Trophoblast cell (in vitro differentiated cells and primary cell): ENCODE measurements around the gene ADAM17. TPM values are rescaled to one million over a fixed set of nuclear protein-coding genes. Genes with fewer than 3 reads are reported as not detected.

Experiments
- DNase-seq, 2 donors: peaks; one replicate each; pipeline ENCODE4 v3.0.0-alpha.2; 2016
- H2AFZ ChIP-seq: 2 replicates; pipeline ENCODE4 v1.6.1; 2013; ENCODE audit warnings: low read length, moderate library complexity, mild to moderate bottlenecking; ENCODE audit not compliant: insufficient read depth, poor library complexity
- H2AK5ac ChIP-seq: 2 replicates; pipeline ENCODE4 v1.6.1; 2013; ENCODE audit warnings: mild to moderate bottlenecking, low read length
- H2BK120ac ChIP-seq: 2 replicates; pipeline ENCODE4 v1.6.1; 2013; ENCODE audit warnings: low read length, mild to moderate bottlenecking, moderate library complexity; ENCODE audit not compliant: insufficient read depth, poor library complexity
- H2BK12ac ChIP-seq: 2 replicates; pipeline ENCODE4 v1.6.1; 2013; ENCODE audit warnings: mild to moderate bottlenecking, low read length, moderate library complexity
- H2BK5ac ChIP-seq: 2 replicates; pipeline ENCODE4 v1.6.1; 2013; ENCODE audit warnings: low read length, low read depth, moderate library complexity, mild to moderate bottlenecking; ENCODE audit not compliant: poor library complexity
- H3K14ac ChIP-seq: 2 replicates; pipeline ENCODE4 v1.6.1; 2013; ENCODE audit warnings: mild to moderate bottlenecking, low read length
- H3K18ac ChIP-seq: 2 replicates; pipeline ENCODE4 v1.6.1; 2013; ENCODE audit warnings: mild to moderate bottlenecking, low read length
- H3K23ac ChIP-seq: 2 replicates; pipeline ENCODE4 v1.6.1; 2013; ENCODE audit warnings: low read length
- H3K27ac ChIP-seq: 2 replicates; pipeline ENCODE4 v1.5.1; 2013; ENCODE audit warnings: low read depth, mild to moderate bottlenecking, inconsistent platforms, low read length, moderate library complexity
- H3K27me3 ChIP-seq: 2 replicates; pipeline ENCODE4 v1.6.1; 2013; ENCODE audit warnings: inconsistent platforms, mild to moderate bottlenecking, low read length, moderate library complexity; ENCODE audit not compliant: insufficient read depth
- H3K36me3 ChIP-seq, 2 experiments: 1 replicate in 1 of 2; 2 replicates in 1 of 2; pipeline ENCODE4 v1.6.1; 2013; ENCODE audit warnings: low read length in 2 of 2, mild to moderate bottlenecking in 2 of 2, moderate library complexity in 1 of 2; ENCODE audit not compliant: insufficient read depth in 2 of 2, control insufficient read depth in 1 of 2
- H3K4ac ChIP-seq: 2 replicates; pipeline ENCODE4 v1.6.1; 2013; ENCODE audit warnings: low read depth, mild to moderate bottlenecking, low read length, moderate library complexity
- H3K4me1 ChIP-seq, 2 experiments: 1 replicate in 1 of 2; 2 replicates in 1 of 2; pipeline ENCODE4 v1.6.1; 2013; ENCODE audit warnings: low read length in 2 of 2, mild to moderate bottlenecking in 2 of 2, moderate library complexity in 1 of 2; ENCODE audit not compliant: insufficient read depth in 2 of 2, control insufficient read depth in 1 of 2
- H3K4me2 ChIP-seq: 2 replicates; pipeline ENCODE4 v1.6.1; 2013; ENCODE audit warnings: inconsistent platforms, mild to moderate bottlenecking, low read length, moderate library complexity
- H3K4me3 ChIP-seq: 2 replicates; pipeline ENCODE4 v1.5.1; 2013; ENCODE audit warnings: mild to moderate bottlenecking, low read depth, low read length, inconsistent platforms
- H3K79me1 ChIP-seq: one replicate; pipeline ENCODE4 v1.6.1; 2013; ENCODE audit warnings: low read length
- H3K79me2 ChIP-seq: 2 replicates; pipeline ENCODE4 v1.6.1; 2013; ENCODE audit warnings: low read length, mild to moderate bottlenecking; ENCODE audit not compliant: control insufficient read depth, insufficient read depth, poor library complexity
- H3K9ac ChIP-seq: 2 replicates; pipeline ENCODE4 v1.6.1; 2013; ENCODE audit warnings: mild to moderate bottlenecking, low read length
- H3K9me3 ChIP-seq: 2 replicates; pipeline ENCODE4 v1.6.1; 2013; ENCODE audit warnings: low read depth, mild to moderate bottlenecking, control low read depth, inconsistent platforms, low read length; ENCODE audit not compliant: insufficient read depth
- H4K12ac ChIP-seq: 2 replicates; pipeline ENCODE4 v1.6.1; 2013; ENCODE audit warnings: low read depth, mild to moderate bottlenecking, low read length, moderate library complexity
- H4K8ac ChIP-seq: 2 replicates; pipeline ENCODE4 v1.6.1; 2013; ENCODE audit warnings: low read depth, mild to moderate bottlenecking, low read length, moderate library complexity
- H4K91ac ChIP-seq: one replicate; pipeline ENCODE4 v1.6.1; 2013; ENCODE audit warnings: low read depth, mild to moderate bottlenecking, low read length, moderate library complexity
- WGBS: extraction: QIAGEN DNeasy Blood & Tissue Kit; methylation state at CpG from one replicate; pipeline ENCODE4 v1.1.7; 2013; ENCODE audit warnings: missing lambda C conversion rate; ENCODE audit not compliant: insufficient read length, insufficient coverage; ENCODE audit errors: extremely low coverage; 5-methylcytosine and 5-hydroxymethylcytosine counted together
- polyA plus RNA-seq: library from polyadenylated mRNA; stranded (reverse); fragments of 200-250 nt; gene quantifications from 2 replicates; pipeline ENCODE4 v1.2.3, GENCODE V29; 2013

ADAM17 gene
- polyA plus RNA-seq: 33.7 and 34.1 TPM in 2 replicates

GRCh38 chr2:9555297-9556120 is at the start of gene ADAM17:
Gene ADAM17 (minus strand): TSS chr2:9555830. CDS start chr2:9555605, 225 bp downstream.
- Histone ChIP-seq H3K27ac (peak within 1 kb of the TSS; percentile 94), H3K79me2 (peaks cover 13% of the 10 kb centered on the region), H3K36me3 (peaks cover 0 to 3% of the 10 kb centered on the region in 2 experiments), H4K8ac (peak within 1 kb of the TSS; percentile 95), H2BK5ac (peak within 1 kb of the TSS; percentile 90), H3K9ac (peak within 1 kb of the TSS; percentile 88), H2AFZ (peak within 1 kb of the TSS; percentile 95), H3K27me3 (no peaks in the 10 kb centered on the region), H2BK12ac (no peak within 1 kb of the TSS), H3K23ac (no peak within 1 kb of the TSS), H3K4me3 (peak within 1 kb of the TSS; percentile 89), H3K14ac (peak within 1 kb of the TSS; percentile 97), H2BK120ac (peak within 1 kb of the TSS; percentile 95), H4K12ac (peak within 1 kb of the TSS; percentile 95), H3K4me1 (peaks cover 3 to 5% of the 10 kb centered on the region in 2 experiments), H3K4ac (peak within 1 kb of the TSS; percentile 90), H3K18ac (peak within 1 kb of the TSS; percentile 91), H4K91ac (peak within 1 kb of the TSS; percentile 92), H3K4me2 (peak within 1 kb of the TSS; percentile 95), H2AK5ac (peak within 1 kb of the TSS; percentile 85), H3K79me1 (peaks cover 13% of the 10 kb centered on the region), H3K9me3 (no peaks in the 10 kb centered on the region)
- no CpG with 5 or more reads among the region's 73 CpGs for WGBS
- DNase-seq: peak; percentile 97

DNA sequence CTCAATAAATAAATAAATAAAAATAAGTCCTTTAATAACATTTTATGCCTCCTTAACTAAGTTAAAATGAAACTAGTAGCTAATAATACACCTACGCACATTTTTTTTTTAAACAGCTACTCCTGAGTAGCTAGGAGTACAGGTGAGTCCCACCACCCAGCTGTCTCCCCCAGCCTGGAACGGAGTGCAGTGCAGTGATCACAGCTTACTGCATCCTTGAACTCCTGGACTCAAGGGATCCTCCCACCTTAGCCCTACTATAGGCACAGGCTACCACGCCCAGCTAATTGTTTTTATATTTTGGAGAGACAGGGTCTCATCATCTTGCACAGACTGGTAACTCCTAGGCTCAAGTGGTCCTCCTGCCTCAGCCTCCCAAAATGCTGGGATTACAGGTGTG is 46.8 kb upstream of the ADAM17 start:
- no CpG with 5 or more reads among the region's 3 CpGs for WGBS
- Histone ChIP-seq H4K12ac (no peak overlapping the region), H2AFZ (no peak overlapping the region), H3K4me1 (no peaks in the 10 kb centered on the region), H4K8ac (no peak overlapping the region), H4K91ac (no peak overlapping the region), H3K14ac (no peak overlapping the region), H3K4me3 (no peak overlapping the region), H3K9me3 (no peaks in the 10 kb centered on the region), H3K9ac (no peak overlapping the region), H2BK120ac (no peak overlapping the region), H2AK5ac (no peak overlapping the region), H3K36me3 (peaks cover 12% of the 10 kb centered on the region in 2 experiments), H3K18ac (no peak overlapping the region), H2BK5ac (no peak overlapping the region), H3K79me2 (peaks cover 16% of the 10 kb centered on the region), H3K79me1 (no peaks in the 10 kb centered on the region), H3K23ac (no peak overlapping the region), H2BK12ac (no peak overlapping the region), H3K27me3 (no peaks in the 10 kb centered on the region), H3K4ac (peak overlapping the region; percentile 81), H3K27ac (no peak overlapping the region), H3K4me2 (no peak overlapping the region)
- DNase-seq: no peak

DNA sequence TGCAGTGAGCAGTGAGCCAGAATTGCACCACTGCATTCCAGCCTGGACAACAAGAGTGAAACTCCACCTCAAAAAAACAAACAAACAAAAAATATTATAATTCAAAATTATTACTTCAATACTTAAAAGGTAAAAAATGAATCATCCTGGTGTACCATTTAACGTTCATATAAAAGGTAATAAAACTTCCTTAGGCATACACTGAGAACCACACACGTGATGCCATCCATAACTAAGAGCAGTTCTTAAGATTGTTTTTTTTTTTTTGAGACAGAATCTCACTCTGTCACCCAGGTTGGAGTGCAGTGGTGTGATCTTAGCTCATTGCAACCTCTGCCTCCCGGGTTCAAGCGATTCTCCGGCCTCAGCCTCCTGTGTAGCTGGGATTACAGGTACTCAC is 45.8 kb upstream of the ADAM17 start:
- no peak overlapping the region for H4K8ac ChIP-seq
- H3K4me2 ChIP-seq: no peak overlapping the region
- H3K18ac ChIP-seq: no peak overlapping the region
- no CpG with 5 or more reads among the region's 5 CpGs for WGBS
- H2AK5ac ChIP-seq: no peak overlapping the region
- H3K14ac ChIP-seq: no peak overlapping the region
- no peak overlapping the region for H2BK12ac ChIP-seq
- no peak overlapping the region for H2BK120ac ChIP-seq
- DNase-seq: no peak
- H3K4ac ChIP-seq: peak overlapping the region; percentile 80
- no peaks in the 10 kb centered on the region for H3K79me1 ChIP-seq
- no peak overlapping the region for H4K12ac ChIP-seq
- H3K4me3 ChIP-seq: no peak overlapping the region
- peaks cover 0 to 2% of the 10 kb centered on the region in 2 experiments for H3K4me1 ChIP-seq
- no peak overlapping the region for H2AFZ ChIP-seq
- H3K27me3 ChIP-seq: no peaks in the 10 kb centered on the region
- H3K27ac ChIP-seq: no peak overlapping the region
- H4K91ac ChIP-seq: no peak overlapping the region
- peaks cover 12 to 13% of the 10 kb centered on the region in 2 experiments for H3K36me3 ChIP-seq
- H3K9ac ChIP-seq: no peak overlapping the region
- H3K23ac ChIP-seq: no peak overlapping the region
- H2BK5ac ChIP-seq: no peak overlapping the region
- no peaks in the 10 kb centered on the region for H3K9me3 ChIP-seq
- H3K79me2 ChIP-seq: peaks cover 17% of the 10 kb centered on the region

GRCh38 chr2:9599430-9599829 is 43.8 kb upstream of the ADAM17 start:
- Histone ChIP-seq H3K23ac (no peak overlapping the region), H3K4me2 (no peak overlapping the region), H2BK120ac (no peak overlapping the region), H4K8ac (no peak overlapping the region), H3K79me2 (peaks cover 11% of the 10 kb centered on the region), H2BK5ac (no peak overlapping the region), H3K27me3 (no peaks in the 10 kb centered on the region), H3K4me1 (peaks cover 0 to 4% of the 10 kb centered on the region in 2 experiments), H3K9ac (no peak overlapping the region), H2BK12ac (no peak overlapping the region), H3K27ac (no peak overlapping the region), H4K91ac (no peak overlapping the region), H4K12ac (no peak overlapping the region), H3K36me3 (peaks cover 12% of the 10 kb centered on the region in 2 experiments), H3K79me1 (no peaks in the 10 kb centered on the region), H2AFZ (no peak overlapping the region), H3K14ac (no peak overlapping the region), H3K9me3 (no peaks in the 10 kb centered on the region), H2AK5ac (no peak overlapping the region), H3K4ac (no peak overlapping the region), H3K4me3 (no peak overlapping the region), H3K18ac (no peak overlapping the region)
- no peak for DNase-seq
- no CpG with 5 or more reads among the region's 1 CpG for WGBS
